Immature natural killer cell (primary cell): ENCODE measurements around the gene GZMB. TPM values are rescaled to one million over a fixed set of nuclear protein-coding genes. Genes with fewer than 3 reads are reported as not detected.
"Not testable (repeated sequence)": the region's sequence is repeated elsewhere in the genome, so short reads cannot be mapped to it uniquely, and the experiment has no call there.

Experiments used
- DNase-seq, 3 donors: peaks; one replicate each; pipeline ENCODE4 v3.0.0; 2022; ENCODE audit warnings: mixed read lengths in 1 of 3
- H3K27ac Mint-ChIP-seq, 6 donors: one replicate each; pipeline ENCODE4 v1.8.0; 2020; ENCODE audit warnings: mixed read lengths in 6 of 6, mild to moderate bottlenecking in 5 of 6, inconsistent platforms in 4 of 6, moderate library complexity in 3 of 6
- H3K27me3 Mint-ChIP-seq, 3 donors: one replicate each; pipeline ENCODE4 v1.8.0; 2020 to 2021; ENCODE audit warnings: low read depth in 3 of 3, mild to moderate bottlenecking in 3 of 3, mixed read lengths in 3 of 3, moderate library complexity in 3 of 3, inconsistent platforms in 1 of 3
- H3K36me3 Mint-ChIP-seq, 3 donors: one replicate each; pipeline ENCODE4 v1.8.0; 2020; ENCODE audit warnings: mixed read lengths in 3 of 3, inconsistent platforms in 2 of 3, mild to moderate bottlenecking in 2 of 3
- H3K4me1 Mint-ChIP-seq, 2 donors: one replicate each; pipeline ENCODE4 v1.8.0; 2020; ENCODE audit warnings: inconsistent platforms in 2 of 2, mild to moderate bottlenecking in 2 of 2, mixed read lengths in 2 of 2, moderate library complexity in 1 of 2
- H3K4me3 Mint-ChIP-seq, 5 donors: one replicate each; pipeline ENCODE4 v1.8.0; 2020; ENCODE audit warnings: mild to moderate bottlenecking in 5 of 5, mixed read lengths in 5 of 5, inconsistent platforms in 3 of 5, moderate library complexity in 3 of 5
- H3K9me3 Mint-ChIP-seq, 6 donors: one replicate each; pipeline ENCODE4 v1.8.0; 2020; ENCODE audit warnings: mild to moderate bottlenecking in 6 of 6, mixed read lengths in 6 of 6, inconsistent platforms in 4 of 6, moderate library complexity in 3 of 6
- polyA plus RNA-seq, 3 donors: library from polyadenylated mRNA; unstranded; fragments of 300-500 nt; fragmentation: Illumina TruSeq; gene quantifications; one replicate each; pipeline ENCODE4 v1.2.3, GENCODE V29; 2021

The GZMB gene
- polyA plus RNA-seq, 3 donors from 2014 or later, result 2,800 to 4,930 (median 2,869) TPM

- DNase-seq, result peak in 2 of 3 donors; percentile 13 to 25
- Mint-ChIP-seq H3K4me3 (peak overlapping the region; percentile 97 to 99 (median 99)), H3K9me3 (no peaks in the 10 kb centered on the region), H3K4me1 (peaks cover 86 to 100% of the 10 kb centered on the region in 2 donors), H3K27me3 (peaks cover 30 to 59% (median 47%) of the 10 kb centered on the region in 3 donors), H3K36me3 (peaks cover 44 to 59% (median 47%) of the 10 kb centered on the region in 3 donors), H3K27ac (peak overlapping the region; percentile 99 to 100 (median 100))
These were observed 4.5 kb downstream of the GZMB start for GRCh38 chr14:24629521-24629920.

GRCh38 chr14:24613747-24614146 is 20.2 kb downstream of the GZMB start:
- Mint-ChIP-seq H3K36me3 (no peaks in the 10 kb centered on the region), H3K4me3 (peak overlapping the region in 3 of 5 donors; percentile 24 to 63 (median 26)), H3K27ac (peak overlapping the region; percentile 93 to 100 (median 98)), H3K4me1 (peaks cover 57 to 58% of the 10 kb centered on the region in 2 donors), H3K9me3 (no peaks in the 10 kb centered on the region), H3K27me3 (peaks cover 0 to 12% (median 1%) of the 10 kb centered on the region in 3 donors)
- DNase-seq, result no peak

- no peak for DNase-seq
- Mint-ChIP-seq H3K4me1 (peaks cover 62 to 63% of the 10 kb centered on the region in 2 donors), H3K9me3 (no peaks in the 10 kb centered on the region), H3K27me3 (peaks cover 0 to 10% (median 1%) of the 10 kb centered on the region in 3 donors), H3K36me3 (peaks cover 0 to 2% (median 0%) of the 10 kb centered on the region in 3 donors), H3K4me3 (peak overlapping the region in 4 of 5 donors; percentile 25 to 72 (median 54)), H3K27ac (peak overlapping the region; percentile 93 to 100 (median 98))
These were observed 20.7 kb downstream of the GZMB start for GRCh38 chr14:24613241-24613640.

- peaks cover 1 to 10% (median 5%) of the 10 kb centered on the region in 3 donors for H3K27me3 Mint-ChIP-seq
- peak in 2 of 3 donors; percentile 38 to 55 for DNase-seq
- peaks cover 73 to 74% of the 10 kb centered on the region in 2 donors for H3K4me1 Mint-ChIP-seq
- H3K36me3 Mint-ChIP-seq, result peaks cover 4 to 11% (median 5%) of the 10 kb centered on the region in 3 donors
- peak overlapping the region; percentile 93 to 100 (median 98) for H3K27ac Mint-ChIP-seq
- H3K4me3 Mint-ChIP-seq, result peak overlapping the region; percentile 34 to 72 (median 64)
- H3K9me3 Mint-ChIP-seq, result no peaks in the 10 kb centered on the region
These were observed 21.8 kb downstream of the GZMB start for GRCh38 chr14:24612196-24612595.

- H3K4me3 Mint-ChIP-seq, result peak within 1 kb of the TSS; percentile 92 to 98 (median 95)
- peaks cover 10 to 16% (median 14%) of the 10 kb centered on the region in 3 donors for H3K36me3 Mint-ChIP-seq
- H3K9me3 Mint-ChIP-seq, result no peaks in the 10 kb centered on the region
- DNase-seq, result peak; percentile 74 to 79 (median 79)
- H3K27ac Mint-ChIP-seq, result peak within 1 kb of the TSS; percentile 93 to 100 (median 98)
- peaks cover 3 to 11% (median 7%) of the 10 kb centered on the region in 3 donors for H3K27me3 Mint-ChIP-seq
- H3K4me1 Mint-ChIP-seq, result peaks cover 95 to 97% of the 10 kb centered on the region in 2 donors
These were observed 24.2 kb downstream of the GZMB start, which contains the start of gene GZMH for GRCh38 chr14:24609655-24610344. Gene GZMH, minus strand, starts transcription at chr14:24609685. Its CDS starts 72 bp downstream, at chr14:24609613.

- Mint-ChIP-seq H3K27me3 (peaks cover 3 to 11% (median 10%) of the 10 kb centered on the region in 3 donors), H3K9me3 (no peaks in the 10 kb centered on the region), H3K4me3 (peak overlapping the region; percentile 92 to 98 (median 95)), H3K36me3 (peaks cover 16 to 25% (median 19%) of the 10 kb centered on the region in 3 donors), H3K27ac (peak overlapping the region; percentile 93 to 100 (median 98)), H3K4me1 (peaks cover 80 to 82% of the 10 kb centered on the region in 2 donors)
- no peak for DNase-seq
These were observed 26.1 kb downstream of the GZMB start for GRCh38 chr14:24607635-24608514.

GRCh38 chr14:24607081-24607480 is 26.9 kb downstream of the GZMB start:
- Mint-ChIP-seq H3K27me3 (peaks cover 3 to 10% (median 9%) of the 10 kb centered on the region in 3 donors), H3K4me3 (peak overlapping the region; percentile 92 to 98 (median 95)), H3K27ac (peak overlapping the region; percentile 93 to 100 (median 98)), H3K4me1 (peaks cover 72 to 74% of the 10 kb centered on the region in 2 donors), H3K9me3 (no peaks in the 10 kb centered on the region), H3K36me3 (peaks cover 16 to 25% (median 19%) of the 10 kb centered on the region in 3 donors)
- peak in 2 of 3 donors; percentile 58 to 60 for DNase-seq

- Mint-ChIP-seq H3K27ac (peak overlapping the region; percentile 93 to 100 (median 98)), H3K4me3 (peak overlapping the region; percentile 92 to 98 (median 95))
These were observed 27.7 kb downstream of the GZMB start for GRCh38 chr14:24606297-24606696.

GRCh38 chr14:24605435-24606190 is 28.4 kb downstream of the GZMB start:
- peak; percentile 74 to 80 (median 74) for DNase-seq
- H3K4me3 Mint-ChIP-seq, result peak overlapping the region; percentile 92 to 98 (median 95)

More at GRCh38 chr14:24606297-24606696, 27.7 kb downstream of the GZMB start:
- DNase-seq, result peak in 1 of 3 donors; percentile 26
- H3K9me3 Mint-ChIP-seq, result no peaks in the 10 kb centered on the region
- H3K4me1 Mint-ChIP-seq, result peaks cover 64 to 66% of the 10 kb centered on the region in 2 donors
- peaks cover 21 to 28% (median 22%) of the 10 kb centered on the region in 3 donors for H3K36me3 Mint-ChIP-seq
- peaks cover 3 to 10% (median 9%) of the 10 kb centered on the region in 3 donors for H3K27me3 Mint-ChIP-seq

GRCh38 chr14:24597403-24597802 is 36.6 kb downstream of the GZMB start:
- Mint-ChIP-seq H3K36me3 (peaks cover 8 to 31% (median 25%) of the 10 kb centered on the region in 3 donors), H3K4me1 (no peaks in the 10 kb centered on the region), H3K4me3 (no peak overlapping the region), H3K9me3 (peaks cover 2 to 23% (median 14%) of the 10 kb centered on the region in 6 donors), H3K27ac (no peak overlapping the region), H3K27me3 (peaks cover 0 to 3% (median 2%) of the 10 kb centered on the region in 3 donors)
- DNase-seq, result no peak

More at GRCh38 chr14:24605435-24606190, 28.4 kb downstream of the GZMB start:
- Mint-ChIP-seq H3K4me1 (peaks cover 57 to 59% of the 10 kb centered on the region in 2 donors), H3K9me3 (no peaks in the 10 kb centered on the region), H3K27me3 (peaks cover 3 to 10% (median 9%) of the 10 kb centered on the region in 3 donors), H3K27ac (peak overlapping the region; percentile 93 to 100 (median 98)), H3K36me3 (peaks cover 21 to 32% (median 22%) of the 10 kb centered on the region in 3 donors)

GRCh38 chr14:24595073-24595808 is 38.7 kb downstream of the GZMB start:
- no peaks in the 10 kb centered on the region for H3K4me1 Mint-ChIP-seq
- H3K4me3 Mint-ChIP-seq, result no peak overlapping the region
- H3K9me3 Mint-ChIP-seq, result peaks cover 2 to 23% (median 16%) of the 10 kb centered on the region in 6 donors
- H3K27me3 Mint-ChIP-seq, result peaks cover under 1 to 14% (median 2%) of the 10 kb centered on the region in 3 donors
- no peak overlapping the region for H3K27ac Mint-ChIP-seq
- H3K36me3 Mint-ChIP-seq, result peaks cover 5 to 24% (median 21%) of the 10 kb centered on the region in 3 donors
- DNase-seq, result no peak

GRCh38 chr14:24591004-24591403 is 43.0 kb downstream of the GZMB start:
- not testable (repeated sequence) for H3K4me3 Mint-ChIP-seq, H3K27ac Mint-ChIP-seq, H3K36me3 Mint-ChIP-seq, DNase-seq, H3K4me1 Mint-ChIP-seq
- Mint-ChIP-seq H3K9me3 (peaks cover 0 to 20% (median 6%) of the 10 kb centered on the region in 6 donors), H3K27me3 (peaks cover 4 to 15% (median 7%) of the 10 kb centered on the region in 3 donors)
